GM23338 (cell line): ENCODE results near the gene P2RX4. TPM values are rescaled to one million over a fixed set of nuclear protein-coding genes. Genes with fewer than 3 reads are reported as not detected.

ENCODE experiments used
- ATAC-seq: fragments of 200-7000 bp; cut with Tn5 transposase; 3 replicates; pipeline ENCODE4 v1.9.1; 2020
- DNase-seq: peaks from one replicate; pipeline ENCODE4 v3.0.0-alpha.2; 2015; ENCODE audit warnings: low spot score
- H2AFZ ChIP-seq: fragments of 200-600 bp; sonication (generic); 2 replicates; pipeline ENCODE4 v1.8.0; 2016; ENCODE audit warnings: antibody characterized with exemption, mild to moderate bottlenecking, moderate library complexity
- H3F3A ChIP-seq: fragments of 200-600 bp; sonication (generic); replicated peaks from 2 replicates; pipeline ENCODE4 v1.8.0; 2017; ENCODE audit warnings: antibody characterized with exemption, mixed run types, low read depth
- H3K27ac ChIP-seq: fragments of 200-600 bp; sonication (generic); 2 replicates; pipeline ENCODE4 v1.6.1; 2016; ENCODE audit warnings: low read depth
- H3K27me3 ChIP-seq: fragments of 200-600 bp; sonication (generic); 2 replicates; pipeline ENCODE4 v1.8.0; 2016; ENCODE audit warnings: mild to moderate bottlenecking, mixed run types, moderate library complexity; ENCODE audit not compliant: insufficient read depth
- H3K36me3 ChIP-seq: fragments of 200-600 bp; sonication (generic); 2 replicates; pipeline ENCODE4 v1.8.0; 2016; ENCODE audit warnings: mild to moderate bottlenecking; ENCODE audit not compliant: insufficient read depth
- H3K4me1 ChIP-seq: fragments of 200-600 bp; sonication (generic); 2 replicates; pipeline ENCODE4 v1.8.0; 2016; ENCODE audit warnings: mild to moderate bottlenecking, moderate library complexity; ENCODE audit not compliant: insufficient read depth
- H3K4me2 ChIP-seq: fragments of 200-600 bp; sonication (generic); 2 replicates; pipeline ENCODE4 v1.7.1; 2017; ENCODE audit warnings: mixed run types
- H3K4me3 ChIP-seq: fragments of 200-600 bp; sonication (generic); 2 replicates; pipeline ENCODE4 v1.6.1; 2016; ENCODE audit warnings: mixed run types
- H3K79me2 ChIP-seq: fragments of 200-600 bp; sonication (generic); replicated peaks from 2 replicates; pipeline ENCODE4 v1.8.0; 2017; ENCODE audit warnings: mild to moderate bottlenecking; ENCODE audit not compliant: insufficient read depth
- H3K9me2 ChIP-seq: fragments of 200-600 bp; sonication (generic); 2 replicates; pipeline ENCODE4 v1.8.0; 2017; ENCODE audit not compliant: insufficient read depth
- H4K20me1 ChIP-seq: fragments of 200-600 bp; sonication (generic); replicated peaks from 2 replicates; pipeline ENCODE4 v1.8.0; 2017; ENCODE audit warnings: mild to moderate bottlenecking; ENCODE audit not compliant: insufficient read depth
- H3K27ac Mint-ChIP-seq: 2 replicates; pipeline ENCODE4 v1.8.0; 2020; ENCODE audit warnings: inconsistent platforms, mild to moderate bottlenecking, moderate library complexity, mixed read lengths
- H3K27me3 Mint-ChIP-seq: 3 replicates; pipeline ENCODE4 v1.8.0; 2022; ENCODE audit warnings: low read depth, mild to moderate bottlenecking, moderate library complexity, mixed read lengths, inconsistent platforms; ENCODE audit not compliant: insufficient read depth, poor library complexity
- H3K36me3 Mint-ChIP-seq: 3 replicates; pipeline ENCODE4 v1.8.0; 2021; ENCODE audit warnings: low read depth, mild to moderate bottlenecking, inconsistent platforms, moderate library complexity, mixed read lengths
- H3K4me1 Mint-ChIP-seq: 3 replicates; pipeline ENCODE4 v1.8.0; 2020; ENCODE audit warnings: mild to moderate bottlenecking, inconsistent platforms, mixed read lengths
- H3K4me3 Mint-ChIP-seq: 3 replicates; pipeline ENCODE4 v1.8.0; 2021; ENCODE audit warnings: moderate library complexity, mild to moderate bottlenecking, inconsistent platforms, mixed read lengths
- H3K9me3 Mint-ChIP-seq: 3 replicates; pipeline ENCODE4 v1.8.0; 2020; ENCODE audit warnings: moderate library complexity, mild to moderate bottlenecking, inconsistent platforms, mixed read lengths
- CREB1 ChIP-seq: fragments of 250-450 bp; sonication (Bioruptor Pico); IDR thresholded peaks from 2 replicates; pipeline ENCODE4 v1.5.0; 2020; ENCODE audit warnings: low read depth, mild to moderate bottlenecking, moderate library complexity
- EZH2 ChIP-seq: fragments of 200-600 bp; sonication (generic); IDR thresholded peaks from one replicate; pipeline ENCODE4 v1.8.0; 2017; ENCODE audit warnings: antibody characterized with exemption, mild to moderate bottlenecking, low read depth; ENCODE audit not compliant: unreplicated experiment
- EZH2phosphoT487 ChIP-seq: fragments of 200-600 bp; sonication (generic); IDR thresholded peaks from one replicate; pipeline ENCODE4 v1.8.1; 2018; ENCODE audit warnings: antibody characterized with exemption; ENCODE audit not compliant: unreplicated experiment
- JUNB ChIP-seq: IDR thresholded peaks from one replicate; pipeline ENCODE4 v1.6.1; 2016; ENCODE audit warnings: antibody characterized with exemption; ENCODE audit not compliant: unreplicated experiment
- NANOG ChIP-seq: IDR thresholded peaks from 2 replicates; pipeline ENCODE4 v1.6.1; 2016; ENCODE audit warnings: antibody characterized with exemption, borderline replicate concordance
- STAT1 ChIP-seq: IDR thresholded peaks from one replicate; pipeline ENCODE4 v1.6.1; 2016; ENCODE audit warnings: antibody characterized with exemption; ENCODE audit not compliant: unreplicated experiment
- ZNF114 ChIP-seq: fragments of 250-450 bp; sonication (Bioruptor Pico); IDR thresholded peaks from 2 replicates; pipeline ENCODE4 v1.5.0; 2020; ENCODE audit warnings: mild to moderate bottlenecking, moderate library complexity
- ZNF331 ChIP-seq: fragments of 250-450 bp; sonication (Bioruptor Pico); IDR thresholded peaks from 2 replicates; pipeline ENCODE4 v1.5.0; 2020; ENCODE audit warnings: low read depth, mild to moderate bottlenecking, moderate library complexity
- polyA plus RNA-seq: library from polyadenylated mRNA; unstranded; fragments of >200 nt; fragmentation: Nextera tagmentation; extraction: Ambion mirVana; gene quantifications from 2 replicates; pipeline ENCODE4 v1.2.1, GENCODE V29; 2016
- total RNA-seq: library from RNA; depleted of rRNA; stranded (reverse); fragments of >200 nt; shearing (Covaris generic); gene quantifications from 2 replicates; pipeline ENCODE4 v1.2.3, GENCODE V29; 2014
- TF ChIP-seq, protein P1 (sequence below): fragments of 250-450 bp; sonication (Bioruptor Pico); IDR thresholded peaks from 2 replicates; pipeline ENCODE4 v1.5.0; 2020; ENCODE audit warnings: mild to moderate bottlenecking, moderate library complexity
- TF ChIP-seq, protein P2 (sequence below): IDR thresholded peaks from 2 replicates; pipeline ENCODE4 v1.6.1; 2016; ENCODE audit warnings: antibody characterized with exemption

P2RX4 gene
- total and polyA plus RNA-seq, 2 experiments from 2014 or later: 5.6 to 18.9 TPM

DNA sequence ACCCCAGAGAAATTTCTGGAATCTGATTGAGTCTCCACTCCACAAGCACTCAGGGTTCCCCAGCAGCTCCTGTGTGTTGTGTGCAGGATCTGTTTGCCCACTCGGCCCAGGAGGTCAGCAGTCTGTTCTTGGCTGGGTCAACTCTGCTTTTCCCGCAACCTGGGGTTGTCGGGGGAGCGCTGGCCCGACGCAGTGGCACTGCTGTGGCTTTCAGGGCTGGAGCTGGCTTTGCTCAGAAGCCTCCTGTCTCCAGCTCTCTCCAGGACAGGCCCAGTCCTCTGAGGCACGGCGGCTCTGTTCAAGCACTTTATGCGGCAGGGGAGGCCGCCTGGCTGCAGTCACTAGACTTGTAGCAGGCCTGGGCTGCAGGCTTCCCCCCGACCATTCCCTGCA is 23.7 kb downstream of the P2RX4 start:
- Histone ChIP-seq H3K9me2 (no peaks in the 10 kb centered on the region), H3K4me3 (no peak overlapping the region), H3K4me1 (peaks cover 2% of the 10 kb centered on the region; the same call in 1 of the 2 replicates), H3K36me3 (0 out of 2 replicates have a peak, but pooled peaks cover 2% of the 10 kb centered on the region), H3K27me3 (no peaks in the 10 kb centered on the region), H2AFZ (no peak overlapping the region), H4K20me1 (no peaks in the 10 kb centered on the region), H3F3A (no peaks in the 10 kb centered on the region), H3K79me2 (no peaks in the 10 kb centered on the region), H3K27ac (no peak overlapping the region), H3K4me2 (no peak overlapping the region)
- no peaks in the 10 kb centered on the region for H3K9me3 Mint-ChIP-seq
- no peak overlapping the region for H3K4me3 Mint-ChIP-seq
- peaks cover 18% of the 10 kb centered on the region for H3K4me1 Mint-ChIP-seq
- ATAC-seq (no peak), DNase-seq (no peak)
- peaks cover 11% of the 10 kb centered on the region for H3K36me3 Mint-ChIP-seq
- peaks cover 5% of the 10 kb centered on the region for H3K27me3 Mint-ChIP-seq
- TF ChIP-seq EZH2phosphoT487: no peak
- no peak for TF ChIP-seq ZNF114
- TF ChIP-seq, protein P1, sequence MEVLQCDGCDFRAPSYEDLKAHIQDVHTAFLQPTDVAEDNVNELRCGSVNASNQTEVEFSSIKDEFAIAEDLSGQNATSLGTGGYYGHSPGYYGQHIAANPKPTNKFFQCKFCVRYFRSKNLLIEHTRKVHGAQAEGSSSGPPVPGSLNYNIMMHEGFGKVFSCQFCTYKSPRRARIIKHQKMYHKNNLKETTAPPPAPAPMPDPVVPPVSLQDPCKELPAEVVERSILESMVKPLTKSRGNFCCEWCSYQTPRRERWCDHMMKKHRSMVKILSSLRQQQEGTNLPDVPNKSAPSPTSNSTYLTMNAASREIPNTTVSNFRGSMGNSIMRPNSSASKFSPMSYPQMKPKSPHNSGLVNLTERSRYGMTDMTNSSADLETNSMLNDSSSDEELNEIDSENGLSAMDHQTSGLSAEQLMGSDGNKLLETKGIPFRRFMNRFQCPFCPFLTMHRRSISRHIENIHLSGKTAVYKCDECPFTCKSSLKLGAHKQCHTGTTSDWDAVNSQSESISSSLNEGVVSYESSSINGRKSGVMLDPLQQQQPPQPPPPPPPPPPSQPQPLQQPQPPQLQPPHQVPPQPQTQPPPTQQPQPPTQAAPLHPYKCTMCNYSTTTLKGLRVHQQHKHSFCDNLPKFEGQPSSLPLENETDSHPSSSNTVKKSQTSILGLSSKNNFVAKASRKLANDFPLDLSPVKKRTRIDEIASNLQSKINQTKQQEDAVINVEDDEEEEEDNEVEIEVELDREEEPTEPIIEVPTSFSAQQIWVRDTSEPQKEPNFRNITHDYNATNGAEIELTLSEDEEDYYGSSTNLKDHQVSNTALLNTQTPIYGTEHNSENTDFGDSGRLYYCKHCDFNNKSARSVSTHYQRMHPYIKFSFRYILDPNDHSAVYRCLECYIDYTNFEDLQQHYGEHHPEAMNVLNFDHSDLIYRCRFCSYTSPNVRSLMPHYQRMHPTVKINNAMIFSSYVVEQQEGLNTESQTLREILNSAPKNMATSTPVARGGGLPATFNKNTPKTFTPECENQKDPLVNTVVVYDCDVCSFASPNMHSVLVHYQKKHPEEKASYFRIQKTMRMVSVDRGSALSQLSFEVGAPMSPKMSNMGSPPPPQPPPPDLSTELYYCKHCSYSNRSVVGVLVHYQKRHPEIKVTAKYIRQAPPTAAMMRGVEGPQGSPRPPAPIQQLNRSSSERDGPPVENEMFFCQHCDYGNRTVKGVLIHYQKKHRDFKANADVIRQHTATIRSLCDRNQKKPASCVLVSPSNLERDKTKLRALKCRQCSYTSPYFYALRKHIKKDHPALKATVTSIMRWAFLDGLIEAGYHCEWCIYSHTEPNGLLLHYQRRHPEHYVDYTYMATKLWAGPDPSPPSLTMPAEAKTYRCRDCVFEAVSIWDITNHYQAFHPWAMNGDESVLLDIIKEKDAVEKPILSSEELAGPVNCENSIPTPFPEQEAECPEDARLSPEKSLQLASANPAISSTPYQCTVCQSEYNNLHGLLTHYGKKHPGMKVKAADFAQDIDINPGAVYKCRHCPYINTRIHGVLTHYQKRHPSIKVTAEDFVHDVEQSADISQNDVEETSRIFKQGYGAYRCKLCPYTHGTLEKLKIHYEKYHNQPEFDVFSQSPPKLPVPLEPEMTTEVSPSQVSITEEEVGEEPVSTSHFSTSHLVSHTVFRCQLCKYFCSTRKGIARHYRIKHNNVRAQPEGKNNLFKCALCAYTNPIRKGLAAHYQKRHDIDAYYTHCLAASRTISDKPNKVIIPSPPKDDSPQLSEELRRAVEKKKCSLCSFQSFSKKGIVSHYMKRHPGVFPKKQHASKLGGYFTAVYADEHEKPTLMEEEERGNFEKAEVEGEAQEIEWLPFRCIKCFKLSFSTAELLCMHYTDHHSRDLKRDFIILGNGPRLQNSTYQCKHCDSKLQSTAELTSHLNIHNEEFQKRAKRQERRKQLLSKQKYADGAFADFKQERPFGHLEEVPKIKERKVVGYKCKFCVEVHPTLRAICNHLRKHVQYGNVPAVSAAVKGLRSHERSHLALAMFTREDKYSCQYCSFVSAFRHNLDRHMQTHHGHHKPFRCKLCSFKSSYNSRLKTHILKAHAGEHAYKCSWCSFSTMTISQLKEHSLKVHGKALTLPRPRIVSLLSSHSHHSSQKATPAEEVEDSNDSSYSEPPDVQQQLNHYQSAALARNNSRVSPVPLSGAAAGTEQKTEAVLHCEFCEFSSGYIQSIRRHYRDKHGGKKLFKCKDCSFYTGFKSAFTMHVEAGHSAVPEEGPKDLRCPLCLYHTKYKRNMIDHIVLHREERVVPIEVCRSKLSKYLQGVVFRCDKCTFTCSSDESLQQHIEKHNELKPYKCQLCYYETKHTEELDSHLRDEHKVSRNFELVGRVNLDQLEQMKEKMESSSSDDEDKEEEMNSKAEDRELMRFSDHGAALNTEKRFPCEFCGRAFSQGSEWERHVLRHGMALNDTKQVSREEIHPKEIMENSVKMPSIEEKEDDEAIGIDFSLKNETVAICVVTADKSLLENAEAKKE (CRISPR knock-in tag): no peak
- TF ChIP-seq CREB1 (CRISPR knock-in tag): no peak
- no peak for TF ChIP-seq ZNF331 (CRISPR knock-in tag)
- TF ChIP-seq, protein P2, sequence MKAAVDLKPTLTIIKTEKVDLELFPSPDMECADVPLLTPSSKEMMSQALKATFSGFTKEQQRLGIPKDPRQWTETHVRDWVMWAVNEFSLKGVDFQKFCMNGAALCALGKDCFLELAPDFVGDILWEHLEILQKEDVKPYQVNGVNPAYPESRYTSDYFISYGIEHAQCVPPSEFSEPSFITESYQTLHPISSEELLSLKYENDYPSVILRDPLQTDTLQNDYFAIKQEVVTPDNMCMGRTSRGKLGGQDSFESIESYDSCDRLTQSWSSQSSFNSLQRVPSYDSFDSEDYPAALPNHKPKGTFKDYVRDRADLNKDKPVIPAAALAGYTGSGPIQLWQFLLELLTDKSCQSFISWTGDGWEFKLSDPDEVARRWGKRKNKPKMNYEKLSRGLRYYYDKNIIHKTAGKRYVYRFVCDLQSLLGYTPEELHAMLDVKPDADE: no peak
- no peak for TF ChIP-seq NANOG
- no peak for TF ChIP-seq EZH2
- TF ChIP-seq JUNB: no peak
- no peak for TF ChIP-seq STAT1
- no peak overlapping the region for H3K27ac Mint-ChIP-seq
